Measurements from ENCODE around the gene HELQ. TPM values are rescaled to one million over a fixed set of nuclear protein-coding genes. Genes with fewer than 3 reads are reported as not detected.
"Not testable (repeated sequence)": the region's sequence is repeated elsewhere in the genome, so short reads cannot be mapped to it uniquely, and the experiment has no call there.

Gene HELQ
- total and polyA plus RNA-seq, 2 experiments from 2014 or later, result 8.0 to 12.4 TPM

DNA sequence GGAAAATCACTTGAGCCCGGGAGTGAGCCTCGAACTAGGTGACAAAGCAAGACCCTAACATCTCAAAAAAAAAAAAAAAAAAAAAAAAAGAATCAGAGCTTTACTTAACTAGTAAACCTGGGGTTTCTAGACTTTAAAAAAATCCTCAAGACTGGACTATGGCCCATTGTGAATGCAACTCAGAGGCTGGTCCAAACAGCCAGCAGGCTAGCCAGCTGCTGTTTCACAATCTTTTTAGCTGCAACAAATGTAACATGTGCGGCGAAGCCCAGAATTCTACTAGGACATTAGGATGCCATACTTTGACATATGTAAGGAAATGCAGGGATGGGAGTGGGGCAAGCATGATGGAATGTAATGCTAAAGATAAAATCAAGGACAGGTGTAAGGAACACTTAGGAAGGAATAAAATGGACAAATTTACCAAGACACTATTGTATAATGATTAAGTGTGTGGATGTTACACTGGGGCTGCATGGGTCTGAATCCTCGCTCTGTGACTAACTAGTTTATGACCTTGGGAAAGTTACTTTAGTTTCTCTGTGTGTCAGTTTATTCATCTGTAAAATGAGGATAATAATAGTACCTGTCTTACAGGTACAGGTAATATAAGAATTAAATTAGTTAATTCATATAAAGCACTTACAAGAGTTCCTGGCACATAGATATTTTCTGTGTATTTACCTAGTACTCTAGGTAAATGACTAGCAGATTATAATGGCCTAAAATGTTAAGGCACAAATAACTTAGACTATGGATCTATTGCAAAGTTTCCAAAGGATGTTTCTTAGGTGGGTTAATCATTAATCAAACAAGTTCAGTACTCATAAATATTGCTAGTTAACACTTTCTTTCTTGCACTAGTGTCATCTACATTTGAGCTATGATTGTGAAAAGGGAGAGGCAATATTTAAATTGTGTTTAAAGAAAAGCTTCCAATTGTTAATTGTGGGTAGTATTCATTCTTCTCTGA, 49.5 kb downstream of the HELQ start:
- Histone ChIP-seq H4K20me1 (ENCODE audit: insufficient read depth, poor library complexity, severe bottlenecking) (no peaks in the 10 kb centered on the region), H3K27ac (no peak overlapping the region), H3K79me2 (no peaks in the 10 kb centered on the region), H3K9me2 (replicated peaks; ENCODE audit: insufficient read depth) (no peaks in the 10 kb centered on the region), H3K4me2 (no peak overlapping the region), H3K36me3 (replicated peaks; ENCODE audit: insufficient read depth, low read depth) (no peaks in the 10 kb centered on the region), H3K4me3 (no peak overlapping the region), H3K9me3 (ENCODE audit: low read depth) (no peaks in the 10 kb centered on the region), H3K27me3 (no peaks in the 10 kb centered on the region), H3K4me1 (ENCODE audit: insufficient read depth) (no peaks in the 10 kb centered on the region), H2AFZ (no peak overlapping the region)
- TF ChIP-seq CTCF (IDR thresholded peaks at IDR 0.05; ENCODE audit: poor library complexity), result no peak
- no peak for TF ChIP-seq EZH2phosphoT487 (IDR thresholded peaks at IDR 0.05; ENCODE audit: low read depth, severe bottlenecking, unreplicated experiment)
- TF ChIP-seq EZH2 (IDR thresholded peaks at IDR 0.05; ENCODE audit: borderline replicate concordance), result no peak
- 94% methylated on average over 5 of the region's 5 CpGs for WGBS (ENCODE audit: low lambda C conversion rate, missing lambda C conversion rate)
- DNase-seq (ENCODE audit: low spot score), result no peak

GRCh38 chr4:83398158-83398557, 57.5 kb downstream of the HELQ start:
- H3K27me3 ChIP-seq; H3K9me3 ChIP-seq (ENCODE audit: low read depth); H3K79me2 ChIP-seq; H3K27ac ChIP-seq; H2AFZ ChIP-seq; H3K4me1 ChIP-seq (ENCODE audit: insufficient read depth); DNase-seq (ENCODE audit: low spot score); H3K9me2 ChIP-seq (replicated peaks; ENCODE audit: insufficient read depth); H3K36me3 ChIP-seq (replicated peaks; ENCODE audit: insufficient read depth, low read depth); H3K4me2 ChIP-seq; H4K20me1 ChIP-seq (ENCODE audit: insufficient read depth, poor library complexity, severe bottlenecking); H3K4me3 ChIP-seq: not testable (repeated sequence)
- 95% methylated on average over 10 of the region's 10 CpGs for WGBS (ENCODE audit: low lambda C conversion rate, missing lambda C conversion rate)

DNA sequence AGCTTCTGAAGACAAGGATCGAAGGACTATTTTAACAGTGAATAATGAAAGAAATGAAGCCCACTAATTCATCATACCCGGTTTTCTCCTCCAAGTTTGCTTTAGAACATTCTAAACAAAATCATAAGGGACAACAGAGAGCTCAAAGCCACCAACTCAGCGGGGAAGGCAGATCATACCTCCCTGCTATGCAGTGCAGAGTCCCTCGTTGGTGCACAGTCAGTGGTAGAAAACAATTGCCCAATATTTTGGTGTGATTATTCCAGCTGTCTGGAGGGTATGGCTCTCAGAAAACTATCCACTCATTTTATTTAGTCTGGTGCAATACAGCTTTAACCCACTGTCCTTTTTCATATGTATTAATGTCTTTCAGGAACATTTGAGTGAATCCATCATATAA, 61.7 kb downstream of the HELQ start:
- WGBS (ENCODE audit: low lambda C conversion rate, missing lambda C conversion rate), result 73% methylated on average over 4 of the region's 4 CpGs
- Histone ChIP-seq H3K27me3 (no peaks in the 10 kb centered on the region), H3K27ac (no peak overlapping the region), H4K20me1 (ENCODE audit: insufficient read depth, poor library complexity, severe bottlenecking) (no peaks in the 10 kb centered on the region), H3K4me3 (no peak overlapping the region), H3K9me3 (ENCODE audit: low read depth) (no peaks in the 10 kb centered on the region), H3K4me2 (no peak overlapping the region), H3K9me2 (replicated peaks; ENCODE audit: insufficient read depth) (no peaks in the 10 kb centered on the region), H3K36me3 (replicated peaks; ENCODE audit: insufficient read depth, low read depth) (no peaks in the 10 kb centered on the region), H3K79me2 (no peaks in the 10 kb centered on the region), H3K4me1 (ENCODE audit: insufficient read depth) (no peaks in the 10 kb centered on the region), H2AFZ (no peak overlapping the region)
- no peak for TF ChIP-seq CTCF (IDR thresholded peaks at IDR 0.05; ENCODE audit: poor library complexity)
- TF ChIP-seq EZH2phosphoT487 (IDR thresholded peaks at IDR 0.05; ENCODE audit: low read depth, severe bottlenecking, unreplicated experiment), result no peak
- TF ChIP-seq EZH2 (IDR thresholded peaks at IDR 0.05; ENCODE audit: borderline replicate concordance), result no peak
- DNase-seq (ENCODE audit: low spot score), result no peak

- no peaks in the 10 kb centered on the region for H3K9me3 ChIP-seq (ENCODE audit: low read depth)
- DNase-seq (ENCODE audit: low spot score), result no peak
- no peak overlapping the region for H2AFZ ChIP-seq
- H3K4me1 ChIP-seq (ENCODE audit: insufficient read depth), result no peaks in the 10 kb centered on the region
- no peak overlapping the region for H3K4me3 ChIP-seq
- no peaks in the 10 kb centered on the region for H3K79me2 ChIP-seq
- H3K27ac ChIP-seq, result no peak overlapping the region
- TF ChIP-seq CTCF (IDR thresholded peaks at IDR 0.05; ENCODE audit: poor library complexity) (no peak), EZH2phosphoT487 (IDR thresholded peaks at IDR 0.05; ENCODE audit: low read depth, severe bottlenecking, unreplicated experiment) (no peak), EZH2 (IDR thresholded peaks at IDR 0.05; ENCODE audit: borderline replicate concordance) (no peak)
- H3K9me2 ChIP-seq (replicated peaks; ENCODE audit: insufficient read depth), result no peaks in the 10 kb centered on the region
- H4K20me1 ChIP-seq (ENCODE audit: insufficient read depth, poor library complexity, severe bottlenecking), result no peaks in the 10 kb centered on the region
- no peak overlapping the region for H3K4me2 ChIP-seq
- 89% methylated on average over 2 of the region's 2 CpGs for WGBS (ENCODE audit: low lambda C conversion rate, missing lambda C conversion rate)
- no peaks in the 10 kb centered on the region for H3K36me3 ChIP-seq (replicated peaks; ENCODE audit: insufficient read depth, low read depth)
- H3K27me3 ChIP-seq, result no peaks in the 10 kb centered on the region
Measured at GRCh38 chr4:83392562-83392961, 63.1 kb downstream of the HELQ start.
